Upper lobe of right lung (tissue), 1 donor: ENCODE measurements around the gene GRID2. TPM values are rescaled to one million over a fixed set of nuclear protein-coding genes. Genes with fewer than 3 reads are reported as not detected.

Source experiments
- ATAC-seq: fragments of 200-7000 bp; cut with Tn5 transposase; one replicate; pipeline ENCODE4 v1.9.1; 2020; ENCODE audit warnings: mild to moderate bottlenecking, moderate library complexity
- DNase-seq: peaks from one replicate; pipeline ENCODE4 v3.0.0-alpha.2; 2020
- H3K27ac ChIP-seq: fragments of 200-600 bp; one replicate; pipeline ENCODE4 v1.8.0; 2022
- H3K27me3 ChIP-seq: fragments of 200-600 bp; one replicate; pipeline ENCODE4 v1.8.0; 2022; ENCODE audit warnings: mild to moderate bottlenecking
- H3K36me3 ChIP-seq: fragments of 200-600 bp; one replicate; pipeline ENCODE4 v1.8.0; 2022
- H3K4me1 ChIP-seq: fragments of 200-600 bp; one replicate; pipeline ENCODE4 v1.8.0; 2022
- H3K4me3 ChIP-seq: fragments of 200-600 bp; one replicate; pipeline ENCODE4 v1.8.0; 2022; ENCODE audit warnings: mild to moderate bottlenecking
- H3K9me3 ChIP-seq: fragments of 200-600 bp; one replicate; pipeline ENCODE4 v1.8.0; 2022
- intact Hi-C: fragments of 100-400 bp; cut with DNase I; formaldehyde crosslinking; loops from one replicate; pipeline ENCODE4 v1.11.0; 2022
- total RNA-seq: library from RNA; stranded (reverse); fragmentation: NEBNext Ultra II Directional; extraction: Animal tissue kit (Norgen Biotek cat#: 25700); gene quantifications from one replicate; pipeline ENCODE4 v1.2.1, GENCODE V29; 2021
- TF ChIP-seq, protein P1 (sequence below): fragments of 200-600 bp; IDR thresholded peaks from one replicate; pipeline ENCODE4 v1.8.0; 2022; ENCODE audit warnings: antibody characterized with exemption
- donor health status: DM: no; HTN: yes; CAD: no; lungs with severe emphysema.

GRID2 gene
- total RNA-seq, 1 donor from 2014 or later: not detected

DNA sequence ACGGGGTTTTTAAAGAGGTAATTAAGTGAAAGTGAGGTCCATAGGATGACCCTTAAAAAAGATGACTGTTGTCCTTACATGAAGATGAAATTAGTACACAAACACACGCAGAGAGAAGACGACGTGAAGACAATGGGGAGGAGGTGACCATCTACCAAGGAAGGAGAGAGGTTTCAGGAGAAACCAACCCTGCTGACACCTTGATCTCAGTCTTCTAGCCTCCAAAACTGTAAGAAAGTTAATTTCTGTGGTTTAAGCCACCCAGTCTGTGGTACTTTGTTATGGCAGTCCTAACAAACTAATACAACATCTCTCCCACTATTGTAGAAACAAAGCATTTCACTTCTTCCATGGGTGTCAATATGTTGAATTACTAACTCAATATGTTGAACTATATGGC is 1385.2 kb downstream of the GRID2 start:
- H3K36me3 ChIP-seq: no peaks in the 10 kb centered on the region
- H3K9me3 ChIP-seq: no peaks in the 10 kb centered on the region
- H3K27me3 ChIP-seq: no peaks in the 10 kb centered on the region
- no peak for ATAC-seq
- H3K4me3 ChIP-seq: no peak overlapping the region
- no peaks in the 10 kb centered on the region for H3K4me1 ChIP-seq
- DNase-seq: no peak
- TF ChIP-seq, protein P1, sequence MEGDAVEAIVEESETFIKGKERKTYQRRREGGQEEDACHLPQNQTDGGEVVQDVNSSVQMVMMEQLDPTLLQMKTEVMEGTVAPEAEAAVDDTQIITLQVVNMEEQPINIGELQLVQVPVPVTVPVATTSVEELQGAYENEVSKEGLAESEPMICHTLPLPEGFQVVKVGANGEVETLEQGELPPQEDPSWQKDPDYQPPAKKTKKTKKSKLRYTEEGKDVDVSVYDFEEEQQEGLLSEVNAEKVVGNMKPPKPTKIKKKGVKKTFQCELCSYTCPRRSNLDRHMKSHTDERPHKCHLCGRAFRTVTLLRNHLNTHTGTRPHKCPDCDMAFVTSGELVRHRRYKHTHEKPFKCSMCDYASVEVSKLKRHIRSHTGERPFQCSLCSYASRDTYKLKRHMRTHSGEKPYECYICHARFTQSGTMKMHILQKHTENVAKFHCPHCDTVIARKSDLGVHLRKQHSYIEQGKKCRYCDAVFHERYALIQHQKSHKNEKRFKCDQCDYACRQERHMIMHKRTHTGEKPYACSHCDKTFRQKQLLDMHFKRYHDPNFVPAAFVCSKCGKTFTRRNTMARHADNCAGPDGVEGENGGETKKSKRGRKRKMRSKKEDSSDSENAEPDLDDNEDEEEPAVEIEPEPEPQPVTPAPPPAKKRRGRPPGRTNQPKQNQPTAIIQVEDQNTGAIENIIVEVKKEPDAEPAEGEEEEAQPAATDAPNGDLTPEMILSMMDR: no peak
- H3K27ac ChIP-seq: no peak overlapping the region
- intact Hi-C loops: no loop called here

DNA sequence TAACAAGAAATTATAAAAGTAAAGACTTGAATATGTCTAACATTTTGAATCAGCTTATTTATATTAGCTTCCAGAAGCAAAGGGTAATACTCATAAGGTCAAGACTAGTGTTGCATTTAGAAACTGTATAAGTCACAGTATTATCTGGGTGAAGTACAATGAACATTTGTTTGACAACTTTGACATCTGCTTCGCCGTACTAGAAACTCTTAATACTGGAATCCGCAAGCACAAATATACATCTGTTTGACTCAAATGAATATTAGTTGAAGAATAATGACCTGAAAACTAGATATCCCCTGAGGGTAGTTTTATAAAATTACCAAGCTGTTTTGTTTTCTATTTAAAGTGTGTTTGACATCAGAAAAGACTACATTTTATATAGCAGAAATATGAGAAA is 1389.4 kb downstream of the GRID2 start:
- DNase-seq: no peak
- ATAC-seq: no peak

DNA sequence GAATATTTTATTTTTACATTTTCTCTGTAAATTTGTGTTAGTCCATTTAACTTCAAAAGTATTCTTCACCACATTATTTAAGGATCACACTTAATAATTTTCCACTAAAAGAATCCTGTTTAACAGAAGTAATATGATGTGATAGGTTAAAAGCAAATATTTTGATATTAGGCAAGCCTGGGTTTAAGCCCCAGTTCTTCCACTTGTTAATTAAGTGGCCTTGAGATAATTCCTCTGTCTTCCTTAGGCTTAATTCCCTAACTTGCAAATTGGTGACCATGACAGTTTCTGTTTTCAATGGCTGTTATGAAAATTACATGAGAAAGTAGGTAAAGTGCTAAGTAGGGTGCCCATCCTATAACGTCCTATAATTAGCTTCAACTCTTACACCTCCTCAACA is 1394.9 kb downstream of the GRID2 start:
- Histone ChIP-seq H3K4me1 (no peaks in the 10 kb centered on the region), H3K27me3 (no peaks in the 10 kb centered on the region), H3K4me3 (no peak overlapping the region), H3K27ac (no peak overlapping the region), H3K36me3 (no peaks in the 10 kb centered on the region), H3K9me3 (no peaks in the 10 kb centered on the region)
- intact Hi-C loops: no loop called here
- ATAC-seq (no peak), DNase-seq (no peak)
- TF ChIP-seq, protein P1: no peak

More for the DNA sequence above, 1389.4 kb downstream of the GRID2 start:
- TF ChIP-seq, protein P1: no peak
- Histone ChIP-seq H3K4me1 (no peaks in the 10 kb centered on the region), H3K27me3 (no peaks in the 10 kb centered on the region), H3K36me3 (no peaks in the 10 kb centered on the region), H3K9me3 (no peaks in the 10 kb centered on the region), H3K4me3 (no peak overlapping the region), H3K27ac (no peak overlapping the region)
- intact Hi-C loops: no loop called here

DNA sequence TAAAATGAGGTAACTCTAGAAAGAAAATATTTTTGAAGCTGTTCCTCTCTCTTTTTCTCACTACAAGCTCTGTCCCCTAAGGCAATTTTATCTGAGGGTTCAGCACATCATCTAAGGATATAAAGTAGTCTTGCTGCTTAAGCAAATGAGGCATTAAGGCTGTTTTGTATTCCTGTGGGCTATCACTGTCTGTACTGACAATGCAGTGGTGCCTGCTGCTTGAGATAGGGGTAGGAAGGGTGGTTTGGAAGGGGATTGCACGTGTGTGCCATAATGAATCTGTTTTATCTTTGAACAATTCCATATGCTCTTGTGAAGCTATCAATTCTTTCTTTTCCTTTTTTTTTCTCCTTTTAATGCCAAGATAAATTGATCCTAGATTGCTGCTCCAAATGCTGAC is 1396.8 kb downstream of the GRID2 start:
- Histone ChIP-seq H3K4me3 (no peak overlapping the region), H3K27ac (no peak overlapping the region), H3K27me3 (no peaks in the 10 kb centered on the region), H3K4me1 (no peaks in the 10 kb centered on the region), H3K36me3 (no peaks in the 10 kb centered on the region), H3K9me3 (no peaks in the 10 kb centered on the region)
- ATAC-seq (no peak), DNase-seq (no peak)
- TF ChIP-seq, protein P1: no peak
- intact Hi-C loops: no loop called here

DNA sequence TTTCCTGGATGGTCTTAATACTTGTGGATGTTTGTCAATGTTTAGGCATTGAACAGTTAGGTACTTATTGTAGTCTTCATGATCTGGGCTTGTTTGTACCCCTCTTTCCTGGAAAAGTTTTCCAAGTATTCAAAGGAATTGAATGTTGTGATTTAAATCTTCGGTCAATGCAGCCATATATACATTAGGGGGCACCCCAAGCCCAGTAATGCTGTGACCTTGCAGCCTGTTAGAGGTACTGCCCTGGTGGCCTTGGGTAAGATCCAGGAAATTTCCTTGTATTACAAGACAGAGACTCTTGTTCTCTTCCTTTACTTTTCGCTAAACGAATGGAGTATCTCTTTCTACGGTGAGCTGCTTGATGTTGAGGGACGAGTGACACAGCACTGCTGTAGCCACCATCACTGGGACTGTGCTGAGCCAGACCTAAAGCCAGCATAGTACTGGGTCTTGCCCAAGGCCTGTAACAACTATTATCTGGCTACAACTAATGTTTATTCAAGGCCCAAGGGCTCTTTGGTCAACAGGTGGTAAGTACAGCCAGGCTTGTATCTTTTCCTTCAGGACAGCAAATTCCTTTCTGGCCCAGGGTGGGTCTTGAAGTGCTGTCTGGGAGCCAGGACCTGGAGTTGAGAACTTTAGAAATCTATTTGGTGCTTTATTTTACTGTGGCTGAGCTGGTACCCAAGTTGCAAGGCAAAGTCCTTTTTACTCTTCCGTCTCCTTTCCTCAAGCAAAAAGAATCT is 1406.5 kb downstream of the GRID2 start:
- H3K4me1 ChIP-seq: no peaks in the 10 kb centered on the region
- intact Hi-C loops: no loop called here
- H3K4me3 ChIP-seq: no peak overlapping the region
- no peaks in the 10 kb centered on the region for H3K36me3 ChIP-seq
- ATAC-seq: peak; percentile 88
- H3K27ac ChIP-seq: peak overlapping the region; percentile 18
- H3K27me3 ChIP-seq: no peaks in the 10 kb centered on the region
- TF ChIP-seq, protein P1: peak; percentile 37
- no peak for DNase-seq
- no peaks in the 10 kb centered on the region for H3K9me3 ChIP-seq
